Psoas muscle (tissue), 8 donors: ENCODE measurements around the gene RNF43. TPM values are rescaled to one million over a fixed set of nuclear protein-coding genes. Genes with fewer than 3 reads are reported as not detected.

Experiments
- ATAC-seq, 4 donors: fragments of 200-7000 bp; cut with Tn5 transposase; one replicate each; pipeline ENCODE4 v1.9.1; 2020; ENCODE audit warnings: moderate library complexity in 3 of 4, mild to moderate bottlenecking in 2 of 4
- DNase-seq, 2 donors: peaks; one replicate each; pipeline ENCODE4 v3.0.0-alpha.2; 2020
- H3K27ac ChIP-seq: fragments of 200-600 bp; one replicate; pipeline ENCODE4 v1.8.0; 2022
- H3K27me3 ChIP-seq, 3 donors: fragments of 200-600 bp in 1 of 3; one replicate each; pipeline versions ENCODE4 v1.6.1 to v1.8.0; 2013 to 2022; ENCODE audit warnings: low read length in 2 of 3, mild to moderate bottlenecking in 2 of 3, moderate library complexity in 1 of 3; ENCODE audit not compliant: insufficient read depth in 3 of 3
- H3K36me3 ChIP-seq, 2 donors: fragments of 200-600 bp in 1 of 2; one replicate each; pipeline versions ENCODE4 v1.6.1 to v1.8.0; 2013 to 2022; ENCODE audit warnings: low read depth in 1 of 2, mild to moderate bottlenecking in 1 of 2, moderate library complexity in 1 of 2; ENCODE audit not compliant: insufficient read depth in 1 of 2
- H3K4me1 ChIP-seq: fragments of 200-600 bp; one replicate; pipeline ENCODE4 v1.8.0; 2022
- H3K4me3 ChIP-seq: fragments of 200-600 bp; one replicate; pipeline ENCODE4 v1.8.0; 2022; ENCODE audit warnings: mild to moderate bottlenecking
- H3K9me3 ChIP-seq: fragments of 200-600 bp; one replicate; pipeline ENCODE4 v1.8.0; 2022
- CTCF ChIP-seq: fragments of 200-600 bp; IDR thresholded peaks from one replicate; pipeline ENCODE4 v1.8.0; 2022; ENCODE audit warnings: antibody characterized with exemption
- WGBS, 3 donors: extraction: QIAGEN DNeasy Blood & Tissue Kit; methylation state at CpG; one replicate each; pipeline versions ENCODE4 v1.1.6 to v1.1.7; 2013; 5-methylcytosine and 5-hydroxymethylcytosine counted together
- intact Hi-C, 2 donors: fragments of 100-400 bp; cut with DNase I; formaldehyde crosslinking; loops; one replicate each; pipeline versions ENCODE4 v1.11.0 to v1.14.2; 2022
- polyA plus RNA-seq, 3 donors: library from polyadenylated mRNA; stranded (reverse); fragments of 200-250 nt; gene quantifications; one replicate each; pipeline ENCODE4 v1.2.3, GENCODE V29; 2013
- total RNA-seq, 4 donors: library from RNA; stranded (reverse); fragmentation: NEBNext Ultra II Directional in 2 of 4; extraction: Animal tissue kit (Norgen Biotek cat#: 25700) in 2 of 4; gene quantifications; one replicate each; pipeline versions ENCODE4 v1.2.1 to v1.2.4, GENCODE V29; 2021 to 2023
- donor health status: healthy with polysubstance abuse.
- donor health status: DM: no; HTN: no; CAD: no; lungs with moderate emphysema.
- donor health status: Bipolar disorder and iron deficiency.
- donor health status: healthy.
- donor health status: DM: yes; HTN: yes; CAD: no.
- donor health status: DM: no; HTN: no; CAD: no.
- donor health status: DM: no; HTN: no; CAD: no.
- donor health status: DM: yes; HTN: yes; CAD: no.

RNF43 gene
- total and polyA plus RNA-seq, 7 donors: 0.03 to 0.25 (median 0.06) TPM; not detected in 3

- no peak overlapping the region for H3K27ac ChIP-seq
- no peaks in the 10 kb centered on the region for H3K36me3 ChIP-seq
- H3K4me1 ChIP-seq: no peaks in the 10 kb centered on the region
- TF ChIP-seq CTCF: no peak
- no peaks in the 10 kb centered on the region for H3K9me3 ChIP-seq
- H3K27me3 ChIP-seq: no peaks in the 10 kb centered on the region
- no peak for DNase-seq
- no peak overlapping the region for H3K4me3 ChIP-seq
- intact Hi-C loops: no loop called here
- WGBS, 3 donors: 44 to 70% (median 59%) methylated on average over 5 to 6 of the region's 6 CpGs
- no peak for ATAC-seq
Measured at GRCh38 chr17:58371300-58371950, 45.9 kb downstream of the RNF43 start.

- DNase-seq (no peak), ATAC-seq (no peak)
- WGBS, 3 donors: 77 to 85% (median 80%) methylated on average over 9 of the region's 9 CpGs
- Histone ChIP-seq H3K27me3 (no peaks in the 10 kb centered on the region), H3K9me3 (no peaks in the 10 kb centered on the region), H3K36me3 (no peaks in the 10 kb centered on the region), H3K4me3 (no peak overlapping the region), H3K4me1 (no peaks in the 10 kb centered on the region), H3K27ac (no peak overlapping the region)
- TF ChIP-seq CTCF: no peak
- intact Hi-C loops: no loop called here
Measured at GRCh38 chr17:58370716-58371115, 46.6 kb downstream of the RNF43 start.

- WGBS, 3 donors: 87 to 90% (median 88%) methylated on average over 5 of the region's 5 CpGs
- intact Hi-C loops: no loop called here
- TF ChIP-seq CTCF: no peak
- no peak overlapping the region for H3K27ac ChIP-seq
- no peaks in the 10 kb centered on the region for H3K36me3 ChIP-seq
- no peaks in the 10 kb centered on the region for H3K9me3 ChIP-seq
- no peaks in the 10 kb centered on the region for H3K27me3 ChIP-seq
- no peaks in the 10 kb centered on the region for H3K4me1 ChIP-seq
- ATAC-seq: no peak
- no peak overlapping the region for H3K4me3 ChIP-seq
- DNase-seq: no peak
Measured at GRCh38 chr17:58370309-58370708, 47.0 kb downstream of the RNF43 start.

- H3K36me3 ChIP-seq: no peaks in the 10 kb centered on the region
- no peaks in the 10 kb centered on the region for H3K4me1 ChIP-seq
- ATAC-seq (no peak), DNase-seq (no peak)
- 53 to 62% (median 56%) methylated on average over 5 of the region's 5 CpGs for WGBS, 3 donors
- no peak overlapping the region for H3K27ac ChIP-seq
- intact Hi-C loops: no loop called here
- no peak overlapping the region for H3K4me3 ChIP-seq
- no peaks in the 10 kb centered on the region for H3K27me3 ChIP-seq
- H3K9me3 ChIP-seq: no peaks in the 10 kb centered on the region
- TF ChIP-seq CTCF: no peak
Measured at GRCh38 chr17:58369214-58370031, 47.9 kb downstream of the RNF43 start.
